SHP77 (cell line): Measurements from ENCODE around the gene PCDH19.
A peak's percentile ranks its signal among the peaks of the same experiment; 100 is the strongest.

ENCODE experiments used
- DNase-seq, 2 experiments: peaks; one replicate each; lab custom pipeline; 2025; lab: John Stamatoyannopoulos, UW

The PCDH19 gene

GRCh38 chrX:100404851-100405250, 5.2 kb downstream of the PCDH19 start:
- DNase-seq, result no peak

DNA sequence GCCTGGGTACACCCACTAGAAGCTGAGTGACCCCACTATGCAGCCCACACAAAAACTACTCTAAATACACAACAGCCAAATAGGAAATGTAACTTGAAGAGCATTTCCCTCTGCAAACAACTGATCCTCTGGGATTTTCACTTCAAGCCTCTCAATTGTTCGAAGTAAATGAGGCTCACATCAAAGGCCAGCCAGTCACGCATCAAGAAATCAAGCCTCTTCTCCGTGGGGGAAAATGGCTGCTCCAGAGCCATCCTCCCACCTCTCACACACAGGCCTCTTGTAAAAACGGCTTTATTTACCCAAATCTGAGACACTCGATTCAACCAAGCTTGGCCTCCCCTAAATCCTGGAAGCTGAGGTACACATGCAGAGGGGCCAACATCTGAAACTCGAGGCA, 14.3 kb downstream of the PCDH19 start:
- no peak for DNase-seq

DNA sequence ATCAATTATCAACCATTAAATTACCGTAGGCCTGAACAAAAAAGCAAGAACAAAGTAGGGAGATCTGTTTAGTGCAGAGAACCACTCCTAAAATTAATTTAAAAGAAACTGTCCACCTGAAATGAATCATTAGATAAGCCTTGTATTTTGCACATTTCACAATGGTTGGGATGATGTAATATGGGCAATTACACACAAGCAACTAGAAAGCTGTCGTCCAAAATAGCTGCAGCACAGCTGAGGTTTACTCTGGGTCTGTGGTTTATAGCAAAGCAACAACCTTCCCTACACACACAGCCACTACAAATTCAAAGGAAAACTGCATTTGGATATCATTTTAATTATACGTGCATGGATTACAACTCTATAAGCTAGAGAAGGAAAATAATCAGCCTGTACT, 28.5 kb downstream of the PCDH19 start:
- no peak for DNase-seq

DNA sequence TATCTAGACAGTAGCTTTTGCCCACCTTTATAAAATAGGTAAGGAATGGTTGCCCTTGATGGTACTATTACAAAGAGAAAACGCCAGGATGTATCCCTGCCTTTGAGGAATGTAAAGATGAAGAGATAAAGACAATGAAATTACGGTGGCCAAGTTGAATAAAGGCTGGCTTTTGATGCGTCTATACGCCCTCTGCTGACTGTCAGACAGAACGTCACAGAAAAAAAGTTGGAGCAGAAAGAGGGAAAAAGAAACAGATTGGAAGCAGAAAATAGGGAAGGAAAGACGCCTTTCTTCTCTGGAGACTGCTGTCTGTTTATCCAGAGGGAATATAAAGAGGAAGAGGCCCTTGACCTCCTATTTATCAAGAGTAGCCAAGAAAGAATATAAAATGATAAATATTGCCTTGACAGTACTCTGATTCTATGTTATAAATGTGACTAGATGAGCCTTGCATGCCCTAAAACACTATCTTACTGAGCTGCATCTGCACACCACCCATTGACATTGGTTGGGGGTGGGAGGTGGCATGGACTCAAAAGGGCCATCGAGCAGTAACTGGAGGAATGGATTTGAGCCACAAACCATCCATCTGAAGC, 30.6 kb downstream of the PCDH19 start:
- peak in 1 of 2 experiments; percentile 3 for DNase-seq

DNA sequence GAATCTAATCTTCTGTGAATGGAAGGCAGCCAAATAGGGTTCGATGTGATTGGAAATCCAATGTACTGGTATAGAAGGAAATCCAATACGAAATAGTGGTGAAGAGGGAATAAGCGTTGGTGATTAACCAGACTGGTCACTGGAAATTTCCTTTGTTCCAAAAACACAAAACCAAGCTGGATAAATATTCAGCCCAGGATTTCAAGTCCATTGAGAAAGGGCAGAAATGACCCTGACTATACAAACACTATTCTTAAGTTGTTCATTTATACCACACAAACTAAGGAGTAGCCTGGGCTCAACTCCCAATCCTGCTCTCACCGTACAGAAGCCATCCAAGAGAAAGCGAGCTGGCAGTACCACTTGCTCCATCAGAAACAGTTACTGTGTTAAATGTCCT, 32.2 kb downstream of the PCDH19 start:
- DNase-seq, result no peak

- DNase-seq, result no peak
Measured at GRCh38 chrX:100376576-100376975, 33.5 kb downstream of the PCDH19 start.

DNA sequence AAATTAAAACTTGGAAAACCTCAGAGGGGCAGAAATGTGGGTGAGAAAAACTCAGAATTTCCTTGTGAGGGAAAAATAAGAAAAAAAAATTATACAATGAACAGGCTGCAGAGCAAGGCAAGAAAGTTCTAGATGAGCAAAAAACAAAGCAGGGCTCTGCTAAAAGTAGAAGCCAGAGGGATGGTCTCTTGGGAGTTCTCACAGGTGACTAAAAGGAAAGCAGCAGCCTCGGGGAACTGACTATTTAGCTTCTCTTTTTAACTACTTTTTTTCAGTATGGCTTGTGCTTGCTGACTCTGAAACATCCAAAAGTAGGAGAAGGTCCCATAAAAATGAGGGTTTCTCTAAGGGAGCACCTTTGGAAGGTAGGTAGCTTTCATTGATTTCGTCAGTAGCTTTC, 36.4 kb downstream of the PCDH19 start:
- no peak for DNase-seq

DNA sequence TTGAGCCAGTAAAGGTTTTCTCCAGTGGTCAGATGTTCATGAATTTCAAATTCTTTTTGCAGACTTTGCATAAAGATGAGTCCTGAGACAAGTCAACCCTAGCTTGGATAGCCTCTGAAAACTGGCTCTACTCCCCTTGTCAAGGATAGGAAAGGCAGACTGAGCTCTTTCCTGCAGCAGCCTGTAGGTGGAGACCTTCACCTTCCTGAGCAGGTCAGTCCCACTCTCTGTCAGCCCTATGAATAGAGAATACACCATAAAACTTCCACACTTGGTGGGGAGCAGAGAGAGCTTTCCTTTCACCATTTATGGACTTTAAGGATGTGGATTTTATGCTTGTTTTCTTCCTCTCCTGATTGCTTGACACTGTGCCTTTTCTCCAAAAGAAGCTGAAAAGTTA, 41.9 kb downstream of the PCDH19 start:
- peak in 1 of 2 experiments; percentile 0 for DNase-seq

DNA sequence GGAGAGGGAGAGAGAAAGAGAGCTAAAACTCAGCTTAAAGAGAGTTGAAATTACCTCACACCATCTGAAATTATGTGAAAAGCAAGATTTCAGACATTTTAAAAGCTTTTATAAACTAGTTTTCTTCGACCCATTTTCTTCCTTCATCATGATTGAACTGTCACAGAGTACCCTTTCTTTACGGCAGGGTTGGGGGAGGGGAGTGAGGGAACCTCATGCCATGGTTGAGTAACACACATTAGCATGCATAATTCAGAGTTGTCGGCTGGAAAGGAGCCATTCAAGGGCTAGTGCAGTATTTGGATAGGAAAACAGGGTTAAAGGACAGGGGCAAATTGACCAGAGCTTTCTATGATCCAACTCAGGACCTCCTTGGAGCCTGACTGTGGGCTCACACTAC, 46.2 kb downstream of the PCDH19 start:
- DNase-seq, result no peak

DNA sequence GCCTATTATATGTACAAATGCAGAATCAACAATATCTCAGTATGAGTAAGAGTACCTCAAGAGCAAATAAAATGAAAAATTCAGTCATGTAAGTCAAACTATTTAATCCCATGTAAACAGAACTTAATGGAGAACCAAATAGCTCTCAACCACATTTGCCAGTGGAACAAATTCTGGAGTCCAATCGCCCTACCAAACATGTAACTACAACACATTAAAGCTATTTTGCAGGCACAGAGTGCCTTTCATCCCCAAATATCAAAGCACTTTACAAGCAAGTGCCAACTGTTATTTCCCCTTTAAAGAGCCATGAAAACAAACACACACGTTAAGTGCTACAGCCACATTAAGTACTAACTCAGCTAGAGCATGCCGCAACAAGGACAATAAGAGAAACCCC, 51.3 kb downstream of the PCDH19 start:
- no peak for DNase-seq

DNA sequence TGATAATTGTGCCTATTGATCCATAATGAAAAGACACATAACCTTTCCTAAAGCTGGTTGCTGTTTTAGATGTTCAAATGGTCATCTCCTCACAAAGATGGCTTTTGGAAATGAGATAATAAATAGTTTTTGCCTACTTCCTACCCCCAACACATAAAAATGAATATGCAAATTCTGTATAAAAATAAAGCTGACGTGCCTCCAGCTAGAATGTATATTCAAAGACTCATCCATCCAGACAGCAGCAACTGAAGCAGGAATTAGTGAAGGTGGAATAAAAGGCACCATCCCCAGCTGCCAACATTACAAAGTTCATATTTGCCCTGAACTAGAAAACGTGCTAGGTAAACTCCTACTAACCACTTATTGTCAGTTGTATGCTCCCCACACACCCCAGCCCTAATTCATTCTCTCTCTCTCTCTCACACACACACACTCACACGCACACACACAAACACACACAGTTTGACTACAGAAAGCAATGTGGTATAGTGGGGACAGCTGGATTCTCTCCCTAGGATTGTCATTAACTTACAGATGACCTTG, 53.6 kb downstream of the PCDH19 start:
- DNase-seq, result no peak

- no peak for DNase-seq
Measured at GRCh38 chrX:100355680-100356079, 54.4 kb downstream of the PCDH19 start.

DNA sequence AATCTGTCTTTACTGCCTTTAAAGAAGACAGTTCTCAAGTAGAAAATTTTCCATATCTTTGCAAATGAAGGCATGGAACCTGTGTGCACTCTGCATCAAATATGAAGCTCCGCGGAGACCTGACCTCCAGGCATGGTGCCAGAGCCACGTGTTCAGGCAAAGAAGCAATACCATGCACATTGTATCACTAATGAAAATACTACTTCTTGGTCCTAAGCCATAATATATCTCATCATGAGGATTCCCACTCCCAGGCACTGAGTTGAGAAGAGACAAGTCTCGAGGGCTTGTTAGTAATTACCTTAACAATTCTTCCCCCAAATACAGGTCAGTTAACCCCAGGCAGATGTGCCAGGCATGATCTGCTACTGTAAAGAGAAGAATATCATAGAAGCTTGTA, 56.7 kb downstream of the PCDH19 start:
- DNase-seq, result no peak

DNA sequence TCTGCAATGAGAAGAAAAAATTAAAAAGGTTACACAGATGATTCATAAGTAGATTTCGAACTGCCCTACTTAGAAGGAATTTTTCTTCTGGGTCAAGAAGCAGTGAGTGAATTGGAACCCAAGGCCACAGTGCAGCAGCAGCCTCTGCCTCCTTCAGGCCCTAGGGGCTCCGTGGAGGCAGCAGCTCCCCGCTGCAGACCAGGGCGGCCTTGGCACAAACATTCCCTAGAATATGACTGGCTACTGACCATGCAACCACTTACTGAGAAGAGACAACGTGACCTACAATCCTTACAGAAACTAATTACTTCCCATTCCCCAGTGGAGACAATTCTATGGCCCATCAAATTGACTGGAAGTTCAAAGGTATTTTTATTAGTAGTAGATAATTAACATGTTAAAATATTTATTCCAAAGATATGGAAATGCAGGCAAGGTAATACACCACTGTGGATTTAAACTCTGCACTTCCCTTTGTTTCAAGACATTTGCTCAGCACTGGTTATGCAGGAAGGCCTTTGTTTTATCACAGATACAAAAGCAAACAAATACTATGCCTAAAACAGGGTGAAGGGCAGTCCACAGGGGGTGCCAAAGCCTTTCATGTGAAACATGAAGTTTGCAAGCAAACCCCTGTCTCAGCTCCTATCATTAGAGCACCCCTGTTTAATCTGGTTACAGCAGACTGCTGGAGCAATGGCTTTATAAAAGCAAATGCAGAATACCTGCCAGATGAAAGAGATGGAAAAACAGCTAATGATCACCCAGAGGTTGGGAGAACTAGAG, 59.2 kb downstream of the PCDH19 start:
- DNase-seq, result no peak

GRCh38 chrX:100349391-100349790, 60.7 kb downstream of the PCDH19 start:
- DNase-seq, result no peak

GRCh38 chrX:100341142-100341510, 68.9 kb downstream of the PCDH19 start:
- DNase-seq, result no peak

DNA sequence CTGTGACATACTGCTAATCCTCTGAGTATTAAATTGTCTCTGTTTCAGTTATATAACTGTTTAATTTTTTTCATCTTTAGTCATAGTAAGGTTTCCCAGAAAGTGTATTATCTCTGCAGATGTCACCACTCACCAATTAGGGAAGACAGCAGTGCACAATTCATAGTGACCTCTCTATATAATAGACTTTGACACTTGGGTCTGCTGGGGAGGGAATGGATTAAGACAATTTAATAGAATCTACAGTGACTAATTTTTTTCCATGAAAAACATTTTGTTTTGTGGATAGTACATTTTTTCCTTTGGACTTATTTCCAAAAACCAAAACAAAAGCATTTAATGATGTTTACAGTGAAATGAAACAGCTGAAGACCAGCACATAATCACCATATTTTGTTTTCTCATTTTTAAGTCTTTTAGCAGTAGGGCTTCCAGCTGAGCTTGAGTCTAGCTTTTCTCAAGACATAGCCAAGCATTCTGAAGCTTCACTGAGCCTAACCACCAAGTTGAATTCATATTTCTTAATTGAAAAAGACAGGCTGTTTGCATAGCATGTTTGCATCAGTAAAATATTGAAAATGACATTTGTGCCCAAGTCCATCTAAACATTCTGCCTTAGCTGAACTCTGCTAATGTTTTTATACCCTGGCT, 69.5 kb downstream of the PCDH19 start:
- DNase-seq, result no peak

DNA sequence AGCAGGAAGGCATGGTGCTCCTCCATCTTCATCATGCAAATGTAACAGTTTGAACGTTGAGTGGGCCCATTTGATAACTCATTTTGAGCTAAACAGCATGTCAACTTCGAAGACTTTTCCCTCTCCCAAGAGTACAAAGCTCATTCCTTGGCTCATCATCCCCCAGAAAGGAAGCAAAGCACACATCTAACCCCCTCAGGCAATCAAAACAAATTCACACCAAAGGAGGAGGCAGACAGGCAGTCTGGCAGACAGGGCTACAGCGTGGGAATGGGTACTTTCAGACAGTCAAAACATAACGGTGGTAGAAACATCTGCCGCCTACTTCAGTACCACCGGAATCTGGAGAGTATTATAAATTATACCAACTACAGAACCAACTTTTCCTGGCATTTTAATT, 81.7 kb downstream of the PCDH19 start:
- no peak for DNase-seq

GRCh38 chrX:100319716-100320115, 90.4 kb downstream of the PCDH19 start:
- no peak for DNase-seq

GRCh38 chrX:100316987-100317386, 93.1 kb downstream of the PCDH19 start:
- no peak for DNase-seq

- no peak for DNase-seq
Measured at GRCh38 chrX:100315566-100315965, 94.5 kb downstream of the PCDH19 start.

DNA sequence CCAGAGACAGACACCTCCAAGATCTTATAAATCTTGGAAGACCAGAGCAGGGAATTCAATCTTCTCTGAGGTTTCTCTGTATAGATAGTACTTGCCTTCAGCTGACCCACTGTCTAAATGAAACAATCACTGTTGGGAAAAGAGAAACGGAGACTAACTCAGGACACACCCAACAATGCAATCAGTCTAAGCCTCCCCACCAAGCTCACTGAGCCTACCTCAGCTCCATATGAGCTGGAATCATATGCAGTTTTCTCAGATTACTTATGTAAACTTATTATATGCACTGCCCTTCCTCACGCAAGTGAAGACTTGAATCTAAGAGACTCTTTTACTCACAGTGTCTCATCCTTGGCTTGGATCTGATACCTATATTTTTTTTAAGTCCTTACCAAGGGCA, 110.5 kb downstream of the PCDH19 start:
- no peak for DNase-seq

DNA sequence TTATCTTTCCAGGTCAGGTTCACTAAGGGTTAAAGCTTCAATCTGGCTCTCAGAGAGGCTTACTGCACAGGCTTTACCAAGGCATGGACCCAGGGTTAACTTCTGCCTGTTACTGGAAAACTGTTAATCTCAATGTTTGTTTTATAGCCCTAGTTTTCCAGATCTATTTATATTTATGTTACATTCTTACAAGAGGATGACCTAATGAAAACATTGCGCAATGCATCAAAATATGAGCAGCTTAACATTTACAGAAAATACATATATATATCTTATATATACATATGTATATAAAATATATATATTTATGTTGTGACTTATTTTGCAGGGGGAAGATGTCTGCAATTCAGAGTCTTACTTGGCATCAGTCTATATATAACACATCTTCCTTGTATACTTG, 112.3 kb downstream of the PCDH19 start:
- DNase-seq, result no peak
